MM.1S (cell line): ENCODE measurements around the gene FES.
"Not testable (repeated sequence)": the region's sequence is repeated elsewhere in the genome, so short reads cannot be mapped to it uniquely, and the experiment has no call there.

ENCODE experiments used
- DNase-seq: peaks from one replicate; pipeline ENCODE4 v3.0.0-alpha.2; 2015
- H2AFZ ChIP-seq: fragments of 300-600 bp; sonication (generic); 2 replicates; pipeline ENCODE4 v1.6.0; 2016; ENCODE audit warnings: antibody characterized with exemption, low read length
- H3F3A ChIP-seq: fragments of 300-600 bp; sonication (generic); 2 replicates; pipeline ENCODE4 v1.6.1; 2016; ENCODE audit warnings: mild to moderate bottlenecking, antibody characterized with exemption, low read length, moderate library complexity, mixed read lengths; ENCODE audit not compliant: insufficient read depth
- H3K27ac ChIP-seq: fragments of 300-600 bp; sonication (generic); 2 replicates; pipeline ENCODE4 v1.5.1; 2016; ENCODE audit warnings: mild to moderate bottlenecking, low read length
- H3K27me3 ChIP-seq: fragments of 300-600 bp; sonication (generic); replicated peaks from 2 replicates; pipeline ENCODE4 v1.6.0; 2016; ENCODE audit warnings: low read length; ENCODE audit not compliant: insufficient read depth
- H3K36me3 ChIP-seq: fragments of 300-600 bp; sonication (generic); replicated peaks from 2 replicates; pipeline ENCODE4 v1.6.1; 2016; ENCODE audit warnings: mild to moderate bottlenecking, low read length, mixed read lengths; ENCODE audit not compliant: insufficient read depth
- H3K4me1 ChIP-seq: fragments of 300-600 bp; sonication (generic); 2 replicates; pipeline ENCODE4 v1.6.1; 2016; ENCODE audit warnings: low read length, mixed read lengths
- H3K4me2 ChIP-seq: fragments of 300-600 bp; sonication (generic); 2 replicates; pipeline ENCODE4 v1.6.0; 2016; ENCODE audit warnings: low read depth, low read length
- H3K4me3 ChIP-seq: fragments of 300-600 bp; sonication (generic); 2 replicates; pipeline ENCODE4 v1.5.1; 2016; ENCODE audit warnings: low read length, mixed read lengths
- H3K79me2 ChIP-seq: fragments of 300-600 bp; sonication (generic); 2 replicates; pipeline ENCODE4 v1.6.1; 2016; ENCODE audit warnings: mixed run types, low read length, mixed read lengths
- H3K9ac ChIP-seq: fragments of 300-600 bp; sonication (generic); 2 replicates; pipeline ENCODE4 v1.6.1; 2016; ENCODE audit warnings: low read length, mixed read lengths
- H3K9me2 ChIP-seq: fragments of 300-600 bp; sonication (generic); replicated peaks from 2 replicates; pipeline ENCODE4 v1.6.1; 2016; ENCODE audit warnings: mild to moderate bottlenecking, low read length, mixed read lengths; ENCODE audit not compliant: insufficient read depth
- H3K9me3 ChIP-seq: fragments of 300-600 bp; sonication (generic); replicated peaks from 2 replicates; pipeline ENCODE4 v1.6.1; 2016; ENCODE audit warnings: mild to moderate bottlenecking, low read length, mixed read lengths; ENCODE audit not compliant: insufficient read depth
- H4K20me1 ChIP-seq: fragments of 300-600 bp; sonication (generic); 2 replicates; pipeline ENCODE4 v1.6.1; 2016; ENCODE audit warnings: mild to moderate bottlenecking, low read length, moderate library complexity, mixed read lengths; ENCODE audit not compliant: insufficient read depth
- EZH2 ChIP-seq: fragments of 300-600 bp; sonication (generic); optimal IDR thresholded peaks from 2 replicates; pipeline ENCODE3; 2017; ENCODE audit warnings: low read depth, mild to moderate bottlenecking, antibody characterized with exemption, low read length, mixed read lengths
- EZH2phosphoT487 ChIP-seq: fragments of 300-600 bp; sonication (generic); IDR thresholded peaks from 2 replicates; pipeline ENCODE4 v1.6.1; 2018; ENCODE audit warnings: antibody characterized with exemption, low read length
- TF ChIP-seq, protein P1 (sequence below): fragments of 300-600 bp; sonication (generic); IDR thresholded peaks from 2 replicates; pipeline ENCODE4 v1.5.1; 2016; ENCODE audit warnings: antibody characterized with exemption, low read length, mixed read lengths

Gene FES

DNA sequence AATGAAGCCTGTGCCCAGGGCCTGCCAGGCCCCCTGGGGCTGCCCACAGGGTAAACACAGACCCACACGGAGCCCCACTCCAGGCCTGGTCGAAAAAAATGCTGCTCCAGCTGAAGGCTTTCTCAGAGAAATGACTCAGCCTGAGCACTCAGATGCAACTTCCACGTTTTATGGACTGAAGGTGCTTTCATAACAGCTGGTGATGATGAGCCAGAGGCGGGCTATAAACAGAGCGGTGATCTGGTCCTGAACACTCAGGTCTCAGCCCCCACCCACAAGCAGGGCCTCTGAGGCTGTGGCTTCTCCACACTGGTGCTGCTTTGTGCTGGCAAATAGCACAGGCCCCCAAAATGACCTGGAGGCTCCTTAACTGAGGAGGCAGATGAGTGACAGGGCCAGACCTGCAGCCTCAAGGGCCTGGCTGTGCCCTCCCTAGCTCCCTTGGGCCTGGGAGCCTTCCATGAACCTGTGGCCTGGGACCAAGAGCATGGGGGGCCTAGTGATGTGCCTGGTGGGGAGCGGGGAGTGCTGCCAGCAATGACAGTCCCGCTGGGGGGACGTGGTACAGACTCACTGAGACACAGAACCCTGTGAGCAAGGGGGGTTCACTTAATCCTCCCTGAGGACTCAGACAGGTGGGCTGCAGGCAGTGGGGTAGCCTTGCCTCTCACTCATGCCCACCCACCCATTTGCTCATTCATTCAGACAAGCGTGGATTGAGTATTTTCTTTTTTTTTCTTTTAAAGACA, 38.9 kb upstream of the FES start:
- no peak overlapping the region for H2AFZ ChIP-seq

DNA sequence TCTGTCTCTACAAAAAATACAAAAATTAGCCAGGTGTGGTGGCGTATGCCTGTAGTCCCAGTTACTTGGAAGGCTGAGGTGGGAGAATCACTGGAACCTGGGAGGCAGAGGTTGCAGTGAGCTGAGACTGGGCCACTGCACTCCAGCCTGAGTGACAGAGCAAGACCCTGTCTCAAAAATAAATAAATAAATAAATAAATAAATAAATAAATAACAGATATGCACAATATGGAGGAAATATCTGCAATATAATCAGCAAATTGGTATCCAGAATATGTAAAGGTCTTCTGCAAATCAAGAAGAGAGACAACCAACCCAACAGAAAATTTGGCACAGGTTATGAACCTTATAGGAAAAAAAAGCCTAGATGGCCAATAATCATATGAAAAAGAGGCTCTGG, 34.9 kb upstream of the FES start:
- H3K79me2 ChIP-seq, H3K9ac ChIP-seq, H3K36me3 ChIP-seq, H3K4me3 ChIP-seq, H3K9me3 ChIP-seq, H2AFZ ChIP-seq, DNase-seq, H3K27me3 ChIP-seq, H3K4me2 ChIP-seq, H3K27ac ChIP-seq, H4K20me1 ChIP-seq, H3K9me2 ChIP-seq: not testable (repeated sequence)
- Histone ChIP-seq H3F3A (peaks cover 21% of the 10 kb centered on the region), H3K4me1 (peaks cover 29% of the 10 kb centered on the region)

More for the DNA sequence above, 38.9 kb upstream of the FES start:
- Histone ChIP-seq H3K79me2 (no peaks in the 10 kb centered on the region), H3K27ac (no peak overlapping the region), H3K36me3 (no peaks in the 10 kb centered on the region), H3K4me3 (no peak overlapping the region), H3F3A (no peaks in the 10 kb centered on the region), H3K9me2 (no peaks in the 10 kb centered on the region), H3K27me3 (no peaks in the 10 kb centered on the region), H3K9ac (no peak overlapping the region), H3K9me3 (no peaks in the 10 kb centered on the region), H4K20me1 (no peaks in the 10 kb centered on the region), H3K4me2 (no peak overlapping the region), H3K4me1 (no peaks in the 10 kb centered on the region)
- TF ChIP-seq EZH2 (no peak), EZH2phosphoT487 (no peak)
- TF ChIP-seq, protein P1, sequence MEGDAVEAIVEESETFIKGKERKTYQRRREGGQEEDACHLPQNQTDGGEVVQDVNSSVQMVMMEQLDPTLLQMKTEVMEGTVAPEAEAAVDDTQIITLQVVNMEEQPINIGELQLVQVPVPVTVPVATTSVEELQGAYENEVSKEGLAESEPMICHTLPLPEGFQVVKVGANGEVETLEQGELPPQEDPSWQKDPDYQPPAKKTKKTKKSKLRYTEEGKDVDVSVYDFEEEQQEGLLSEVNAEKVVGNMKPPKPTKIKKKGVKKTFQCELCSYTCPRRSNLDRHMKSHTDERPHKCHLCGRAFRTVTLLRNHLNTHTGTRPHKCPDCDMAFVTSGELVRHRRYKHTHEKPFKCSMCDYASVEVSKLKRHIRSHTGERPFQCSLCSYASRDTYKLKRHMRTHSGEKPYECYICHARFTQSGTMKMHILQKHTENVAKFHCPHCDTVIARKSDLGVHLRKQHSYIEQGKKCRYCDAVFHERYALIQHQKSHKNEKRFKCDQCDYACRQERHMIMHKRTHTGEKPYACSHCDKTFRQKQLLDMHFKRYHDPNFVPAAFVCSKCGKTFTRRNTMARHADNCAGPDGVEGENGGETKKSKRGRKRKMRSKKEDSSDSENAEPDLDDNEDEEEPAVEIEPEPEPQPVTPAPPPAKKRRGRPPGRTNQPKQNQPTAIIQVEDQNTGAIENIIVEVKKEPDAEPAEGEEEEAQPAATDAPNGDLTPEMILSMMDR: no peak
- no peak for DNase-seq

DNA sequence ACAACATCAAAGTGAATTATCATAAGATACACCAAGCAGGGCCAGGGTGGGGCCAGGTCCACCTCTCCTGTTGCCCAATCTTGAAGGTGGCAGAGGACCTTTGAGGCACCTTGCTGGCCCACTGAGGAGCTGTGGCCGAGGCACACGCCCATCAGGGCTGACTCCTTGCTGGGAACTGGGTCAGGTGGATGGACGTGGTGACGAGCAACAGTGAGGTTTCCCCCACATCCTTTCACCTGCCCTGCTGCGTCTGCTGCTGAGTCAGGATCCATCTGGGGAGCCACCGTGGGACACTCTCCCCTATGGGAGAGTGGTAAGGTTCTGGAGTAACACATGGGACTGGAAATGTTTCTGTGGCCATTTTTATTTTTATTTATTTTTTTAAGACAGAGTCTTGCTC, 33.2 kb upstream of the FES start:
- peaks cover 45% of the 10 kb centered on the region for H3K4me1 ChIP-seq
- TF ChIP-seq, protein P1: no peak
- no peak for TF ChIP-seq EZH2
- TF ChIP-seq EZH2phosphoT487: no peak
- H3K4me3 ChIP-seq: no peak overlapping the region
- DNase-seq: peak; percentile 63
- H4K20me1 ChIP-seq: no peaks in the 10 kb centered on the region
- H3K79me2 ChIP-seq: no peaks in the 10 kb centered on the region
- H3K4me2 ChIP-seq: peak overlapping the region; percentile 30; the same call in 1 of the 2 replicates
- H3K9ac ChIP-seq: no peak overlapping the region
- no peaks in the 10 kb centered on the region for H3K9me2 ChIP-seq
- H3K27me3 ChIP-seq: no peaks in the 10 kb centered on the region
- no peaks in the 10 kb centered on the region for H3K36me3 ChIP-seq
- peaks cover 21% of the 10 kb centered on the region for H3F3A ChIP-seq
- no peak overlapping the region; the same call in 1 of the 2 replicates for H2AFZ ChIP-seq
- no peaks in the 10 kb centered on the region for H3K9me3 ChIP-seq
- no peak overlapping the region; the same call in 1 of the 2 replicates for H3K27ac ChIP-seq

DNA sequence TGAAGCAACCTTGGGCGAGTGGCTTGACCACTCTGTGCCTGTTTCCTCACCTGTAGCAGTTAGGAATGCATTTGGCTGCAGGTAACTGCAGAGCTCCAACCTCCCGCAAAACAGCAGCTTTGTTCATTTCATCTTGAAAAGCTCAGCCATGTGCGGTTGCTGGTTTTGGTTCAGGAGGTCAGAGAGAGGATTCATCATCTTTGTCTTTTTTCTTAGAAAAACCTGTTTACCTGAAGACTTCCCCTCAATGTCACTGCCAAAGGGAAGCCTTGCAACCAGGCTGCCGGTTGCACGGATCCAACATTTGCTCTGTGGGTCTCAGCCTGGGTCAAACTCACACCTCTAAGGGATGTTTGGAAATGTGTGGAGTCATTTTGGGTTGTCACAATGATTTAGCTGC, 32.4 kb upstream of the FES start:
- no peak for DNase-seq
- Histone ChIP-seq H3K9ac (no peak overlapping the region), H3F3A (peaks cover 21% of the 10 kb centered on the region), H4K20me1 (no peaks in the 10 kb centered on the region), H2AFZ (no peak overlapping the region), H3K9me2 (no peaks in the 10 kb centered on the region), H3K4me3 (no peak overlapping the region), H3K27me3 (no peaks in the 10 kb centered on the region), H3K27ac (peak overlapping the region; percentile 61; the same call in 1 of the 2 replicates), H3K9me3 (no peaks in the 10 kb centered on the region), H3K36me3 (no peaks in the 10 kb centered on the region), H3K4me1 (peaks cover 53% of the 10 kb centered on the region), H3K79me2 (no peaks in the 10 kb centered on the region), H3K4me2 (no peak overlapping the region)
- TF ChIP-seq EZH2phosphoT487: no peak
- no peak for TF ChIP-seq EZH2
- TF ChIP-seq, protein P1: no peak
